Tongue (tissue), 2 donors: Measurements from ENCODE around the gene ESYT3. TPM values are rescaled to one million over a fixed set of nuclear protein-coding genes. Genes with fewer than 3 reads are reported as not detected.
"Not testable (repeated sequence)": the region's sequence is repeated elsewhere in the genome, so short reads cannot be mapped to it uniquely, and the experiment has no call there.

ENCODE experiments used
- DNase-seq: peaks from one replicate; pipeline ENCODE4 v3.0.0-alpha.2; 2015
- total RNA-seq: library from RNA; depleted of rRNA; stranded (reverse); fragments of >200 nt; gene quantifications from one replicate; pipeline ENCODE4 v1.2.3, GENCODE V29; 2014

Gene ESYT3
- total RNA-seq, 1 donor from 2014 or later = 5.8 TPM

- DNase-seq = no peak
These were observed 27.5 kb downstream of the ESYT3 start for GRCh38 chr3:138461896-138462295.

- peak; percentile 82 for DNase-seq
These were observed 29.5 kb downstream of the ESYT3 start for GRCh38 chr3:138463724-138464490.

GRCh38 chr3:138464491-138464860 is 30.1 kb downstream of the ESYT3 start:
- DNase-seq = no peak

- DNase-seq = no peak
These were observed 31.0 kb downstream of the ESYT3 start for GRCh38 chr3:138465451-138465850.

GRCh38 chr3:138465925-138466324 is 31.5 kb downstream of the ESYT3 start:
- peak; percentile 34 for DNase-seq

- no peak for DNase-seq
These were observed 33.5 kb downstream of the ESYT3 start for GRCh38 chr3:138467931-138468330.

- DNase-seq = no peak
These were observed 34.0 kb downstream of the ESYT3 start for GRCh38 chr3:138468451-138468850.

GRCh38 chr3:138468886-138469285 is 34.5 kb downstream of the ESYT3 start:
- DNase-seq = no peak

GRCh38 chr3:138469874-138470273 is 35.5 kb downstream of the ESYT3 start:
- no peak for DNase-seq

GRCh38 chr3:138470687-138471086 is 36.3 kb downstream of the ESYT3 start:
- peak; percentile 60 for DNase-seq

- no peak for DNase-seq
These were observed 37.1 kb downstream of the ESYT3 start for GRCh38 chr3:138471481-138471880.

- DNase-seq = no peak
These were observed 37.9 kb downstream of the ESYT3 start for GRCh38 chr3:138472141-138472825.

GRCh38 chr3:138473391-138473790 is 39.0 kb downstream of the ESYT3 start:
- DNase-seq = no peak

GRCh38 chr3:138474163-138474562 is 39.7 kb downstream of the ESYT3 start:
- no peak for DNase-seq

GRCh38 chr3:138476526-138476925 is 42.1 kb downstream of the ESYT3 start:
- DNase-seq = no peak

GRCh38 chr3:138477120-138477519 is 42.7 kb downstream of the ESYT3 start:
- no peak for DNase-seq

- DNase-seq = no peak
These were observed 43.4 kb downstream of the ESYT3 start for GRCh38 chr3:138477801-138478200.

- peak; percentile 50 for DNase-seq
These were observed 45.0 kb downstream of the ESYT3 start for GRCh38 chr3:138479438-138479863.

- DNase-seq = not testable (repeated sequence)
These were observed 50.3 kb downstream of the ESYT3 start for GRCh38 chr3:138484672-138485071.

GRCh38 chr3:138486580-138486979 is 52.2 kb downstream of the ESYT3 start:
- not testable (repeated sequence) for DNase-seq

- DNase-seq = no peak
These were observed 57.6 kb downstream of the ESYT3 start for GRCh38 chr3:138491971-138492370.

GRCh38 chr3:138492980-138493675 is 58.7 kb downstream of the ESYT3 start:
- no peak for DNase-seq
